ENCODE results near the gene GSS.

Gene GSS

DNA sequence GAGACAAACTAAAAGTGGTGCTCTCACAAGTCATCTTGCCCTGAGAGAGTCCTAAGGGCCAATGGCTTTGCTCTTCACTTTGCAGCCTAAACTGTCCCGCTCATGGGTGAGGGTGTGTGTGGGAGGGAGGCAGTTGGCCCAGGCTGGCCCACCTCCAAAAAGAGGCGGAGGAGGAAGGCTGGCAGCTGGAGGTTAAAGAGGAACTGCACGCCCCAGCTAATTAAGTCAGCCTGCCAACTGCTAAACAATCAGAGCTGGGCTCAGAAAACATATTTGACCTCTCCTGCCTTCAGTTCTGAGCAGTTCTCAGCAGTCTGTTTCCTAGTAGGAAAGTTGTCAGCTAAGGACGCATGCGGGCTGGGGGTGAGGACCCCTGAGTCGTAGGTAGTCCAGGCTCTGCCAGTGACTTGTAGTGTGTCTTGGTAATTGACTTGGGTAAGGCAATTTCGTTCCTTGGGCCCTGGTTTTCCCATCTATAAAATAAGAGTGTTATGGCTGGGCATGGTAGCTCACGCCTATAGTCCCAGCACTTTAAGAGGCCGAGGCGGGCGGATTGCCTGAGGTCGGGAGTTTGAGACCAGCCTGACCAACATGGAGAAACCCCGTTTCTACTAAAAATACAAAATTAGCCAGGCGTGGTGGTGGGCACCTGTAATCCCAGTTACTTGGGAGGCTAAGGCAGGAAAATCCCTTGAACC is 17.0 kb downstream of the GSS start:
- H3K27ac ChIP-seq: peak overlapping the region; percentile 15
- ChIA-PET POLR2A (ENCODE audit: low non-redundant PET) (no interaction called here), CTCF (interaction anchor here (0.6 kb wide), 1 partner anchor 63 kb away, joined by 3 read pairs; no protein-coding TSS in a partner anchor)
- DNase-seq (ENCODE audit: low spot score): no peak
- TF ChIP-seq, protein P1, sequence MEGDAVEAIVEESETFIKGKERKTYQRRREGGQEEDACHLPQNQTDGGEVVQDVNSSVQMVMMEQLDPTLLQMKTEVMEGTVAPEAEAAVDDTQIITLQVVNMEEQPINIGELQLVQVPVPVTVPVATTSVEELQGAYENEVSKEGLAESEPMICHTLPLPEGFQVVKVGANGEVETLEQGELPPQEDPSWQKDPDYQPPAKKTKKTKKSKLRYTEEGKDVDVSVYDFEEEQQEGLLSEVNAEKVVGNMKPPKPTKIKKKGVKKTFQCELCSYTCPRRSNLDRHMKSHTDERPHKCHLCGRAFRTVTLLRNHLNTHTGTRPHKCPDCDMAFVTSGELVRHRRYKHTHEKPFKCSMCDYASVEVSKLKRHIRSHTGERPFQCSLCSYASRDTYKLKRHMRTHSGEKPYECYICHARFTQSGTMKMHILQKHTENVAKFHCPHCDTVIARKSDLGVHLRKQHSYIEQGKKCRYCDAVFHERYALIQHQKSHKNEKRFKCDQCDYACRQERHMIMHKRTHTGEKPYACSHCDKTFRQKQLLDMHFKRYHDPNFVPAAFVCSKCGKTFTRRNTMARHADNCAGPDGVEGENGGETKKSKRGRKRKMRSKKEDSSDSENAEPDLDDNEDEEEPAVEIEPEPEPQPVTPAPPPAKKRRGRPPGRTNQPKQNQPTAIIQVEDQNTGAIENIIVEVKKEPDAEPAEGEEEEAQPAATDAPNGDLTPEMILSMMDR (conservative IDR thresholded peaks at IDR 0.05; ENCODE audit: low read depth): no peak

DNA sequence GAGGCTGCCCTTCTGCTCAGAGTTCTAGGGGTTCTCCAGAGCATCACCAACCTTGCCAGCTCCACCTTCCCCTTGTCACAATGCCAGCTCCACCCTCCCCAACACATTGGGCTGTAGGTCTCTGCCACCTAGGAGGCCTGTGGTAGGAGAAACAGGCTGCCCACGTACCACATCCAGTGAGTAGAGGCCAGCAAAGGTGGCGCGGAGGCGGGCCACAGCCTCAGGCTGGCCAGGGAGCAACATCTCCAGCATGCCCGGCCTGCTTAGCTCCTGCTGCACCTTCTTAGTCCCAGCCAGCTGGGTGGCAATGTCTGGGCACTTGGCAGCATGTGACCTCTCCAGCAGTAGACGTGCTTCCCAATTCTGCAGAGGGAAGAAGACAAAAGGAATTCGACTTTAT is 23.8 kb downstream of the GSS start:
- DNase-seq (ENCODE audit: low spot score): no peak
- POLR2A ChIA-PET (ENCODE audit: low non-redundant PET): interaction anchor here (0.6 to 0.8 kb wide), 2 partner anchors 9 to 14 kb away, joined by 3 to 4 read pairs; no protein-coding TSS in a partner anchor
- H3K27ac ChIP-seq: peak overlapping the region; percentile 29
- CTCF ChIA-PET: no interaction called here
- TF ChIP-seq, protein P1 (conservative IDR thresholded peaks at IDR 0.05; ENCODE audit: low read depth): no peak

DNA sequence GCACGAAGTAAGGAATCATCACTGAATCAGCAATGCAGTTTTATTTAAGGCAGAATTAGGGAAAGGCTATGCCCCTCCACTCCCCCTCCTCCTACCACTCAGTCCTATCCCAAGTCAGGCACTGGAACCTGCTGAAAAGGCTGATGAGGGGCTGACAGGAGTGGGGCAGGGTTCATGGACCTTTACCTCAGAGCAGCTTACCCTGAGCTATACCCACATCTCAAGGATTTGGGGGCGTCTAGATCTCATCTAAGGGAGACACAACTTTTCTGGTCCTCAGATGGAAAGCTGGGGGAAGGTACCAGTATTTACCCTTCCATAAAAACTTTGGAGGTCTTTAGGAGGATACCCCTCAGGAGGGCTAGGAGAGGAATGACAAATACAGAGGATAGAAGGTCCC is 27.2 kb downstream of the GSS start:
- TF ChIP-seq, protein P1 (conservative IDR thresholded peaks at IDR 0.05; ENCODE audit: low read depth): no peak
- ChIA-PET CTCF (interaction anchor here (0.5 to 1.2 kb wide), 4 partner anchors 21 to 127 kb away, joined by 3 to 6 read pairs (median 4); no protein-coding TSS in a partner anchor), POLR2A (ENCODE audit: low non-redundant PET) (no interaction called here)
- peak overlapping the region; percentile 59 for H3K27ac ChIP-seq
- no peak for DNase-seq (ENCODE audit: low spot score)

DNA sequence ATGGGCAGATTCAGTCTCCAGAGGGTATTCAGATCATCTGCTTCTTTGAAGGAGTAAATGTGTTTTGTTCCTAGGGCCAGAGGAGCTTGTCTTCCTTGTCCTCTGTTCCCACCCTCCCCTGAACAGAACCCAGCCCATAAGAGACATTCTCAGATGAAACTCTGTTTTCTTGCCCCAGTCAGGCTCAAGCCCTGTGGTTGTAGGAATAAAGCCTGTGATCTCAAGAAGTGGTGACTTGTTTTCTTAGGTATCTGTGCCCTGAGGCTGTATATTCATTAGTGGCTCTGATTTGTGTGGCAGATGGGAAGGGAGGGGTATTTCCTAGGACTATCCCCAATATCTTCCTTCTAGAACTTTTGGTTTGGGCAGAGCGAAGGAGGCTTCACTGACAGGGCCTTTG is 27.9 kb downstream of the GSS start:
- ChIA-PET POLR2A (ENCODE audit: low non-redundant PET) (no interaction called here), CTCF (interaction anchor here (1.2 kb wide), 1 partner anchor 20 kb away, joined by 4 read pairs; no protein-coding TSS in a partner anchor)
- peak; percentile 71 for DNase-seq (ENCODE audit: low spot score)
- peak overlapping the region; percentile 59; the same call in 1 of the 2 replicates for H3K27ac ChIP-seq
- TF ChIP-seq, protein P1 (conservative IDR thresholded peaks at IDR 0.05; ENCODE audit: low read depth): no peak

DNA sequence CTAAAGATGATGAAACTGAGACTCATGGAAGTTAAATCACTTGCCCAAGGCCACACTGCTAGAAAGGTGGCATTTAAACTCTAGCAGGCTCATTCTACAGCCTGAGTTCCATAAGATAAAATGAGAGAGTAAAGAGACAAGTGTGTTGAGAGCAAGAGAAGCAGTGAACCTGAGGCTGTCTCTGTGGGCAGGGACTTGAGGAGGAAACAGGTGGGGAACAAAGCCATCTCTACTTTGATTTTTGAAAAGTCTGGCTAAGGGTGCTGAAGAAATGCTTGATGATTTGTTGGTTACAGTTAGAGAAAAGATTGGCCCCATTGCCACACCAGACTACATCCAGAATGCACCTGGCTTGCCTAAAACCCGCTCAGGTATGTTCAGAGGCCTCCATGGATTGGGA is 29.0 kb downstream of the GSS start:
- TF ChIP-seq, protein P1 (conservative IDR thresholded peaks at IDR 0.05; ENCODE audit: low read depth): no peak
- peak overlapping the region; percentile 59 for H3K27ac ChIP-seq
- CTCF ChIA-PET: no interaction called here
- POLR2A ChIA-PET (ENCODE audit: low non-redundant PET): no interaction called here
- no peak for DNase-seq (ENCODE audit: low spot score)

DNA sequence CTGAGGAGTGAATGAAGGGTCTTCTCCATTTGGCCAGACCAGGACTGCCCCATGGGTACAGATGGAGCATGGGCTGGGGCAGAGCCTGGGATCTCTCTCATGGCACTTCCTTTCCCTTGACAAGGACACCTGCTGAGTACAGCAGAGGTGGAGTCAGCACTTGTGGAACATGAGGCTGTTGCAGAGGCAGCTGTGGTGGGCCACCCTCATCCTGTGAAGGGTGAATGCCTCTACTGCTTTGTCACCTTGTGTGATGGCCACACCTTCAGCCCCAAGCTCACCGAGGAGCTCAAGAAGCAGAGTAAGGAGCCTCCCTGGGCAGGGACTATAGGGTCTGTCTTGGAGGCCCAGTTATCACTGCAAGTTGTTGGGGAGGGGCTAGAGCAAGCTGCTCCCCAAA is 29.6 kb downstream of the GSS start:
- POLR2A ChIA-PET (ENCODE audit: low non-redundant PET): no interaction called here
- peak overlapping the region; percentile 29 for H3K27ac ChIP-seq
- no peak for DNase-seq (ENCODE audit: low spot score)
- CTCF ChIA-PET: no interaction called here
- TF ChIP-seq, protein P1 (conservative IDR thresholded peaks at IDR 0.05; ENCODE audit: low read depth): no peak
